K562 (cell line): ENCODE measurements around the gene MED12. TPM values are rescaled to one million over a fixed set of nuclear protein-coding genes. Genes with fewer than 3 reads are reported as not detected.

ENCODE experiments used
- C11orf30 ChIP-seq: fragments of 450-650 bp; IDR thresholded peaks from 2 replicates; pipeline ENCODE4 v1.6.1; 2016; ENCODE audit warnings: low read depth, mild to moderate bottlenecking
- DDX20 ChIP-seq: fragments of 450-650 bp; IDR thresholded peaks from 2 replicates; pipeline ENCODE4 v1.6.1; 2016; ENCODE audit warnings: missing genetic modification characterization, low read depth, mild to moderate bottlenecking, missing compliant biosample characterization, moderate library complexity
- FOS ChIP-seq: IDR thresholded peaks from 3 replicates; pipeline ENCODE4 v1.6.1; 2011; ENCODE audit not compliant: insufficient read length; ENCODE audit errors: extremely low read depth
- JUNB ChIP-seq: fragments of 450-650 bp; formaldehyde crosslinking; conservative IDR thresholded peaks from 2 replicates; pipeline ENCODE4 v1.4.0; 2020; ENCODE audit warnings: mild to moderate bottlenecking
- KAT2B ChIP-seq: IDR thresholded peaks from one replicate; pipeline ENCODE4 v1.6.1; 2012; ENCODE audit warnings: low read depth, mild to moderate bottlenecking, control low read depth, inconsistent platforms, low read length, moderate library complexity
- LCOR ChIP-seq: sonication (generic); formaldehyde crosslinking; IDR thresholded peaks from 2 replicates; pipeline ENCODE4 v1.8.0; 2022; ENCODE audit warnings: mild to moderate bottlenecking, missing genetic modification reagents
- MEF2D ChIP-seq: conservative IDR thresholded peaks from 2 replicates; pipeline ENCODE4 v1.6.1; 2016; ENCODE audit warnings: low read depth, missing genetic modification characterization, missing compliant biosample characterization
- MEIS2 ChIP-seq: fragments of 450-650 bp; IDR thresholded peaks from 2 replicates; pipeline ENCODE4 v1.6.1; 2014; ENCODE audit warnings: mild to moderate bottlenecking; ENCODE audit not compliant: partially characterized antibody
- PBX2 ChIP-seq, 2 experiments: IDR thresholded peaks in 1 of 2; conservative IDR thresholded peaks in 1 of 2; 2 replicates each; pipeline ENCODE4 v1.6.1; 2016; ENCODE audit warnings: low read depth in 2 of 2, mild to moderate bottlenecking in 1 of 2, missing compliant biosample characterization in 1 of 2, missing genetic modification characterization in 1 of 2, moderate library complexity in 1 of 2
- POLR2AphosphoS2 ChIP-seq: IDR thresholded peaks from 2 replicates; pipeline ENCODE4 v1.6.1; 2012; ENCODE audit warnings: low read length, improper control_type of control experiment
- PPARD ChIP-seq: fragments of 250-450 bp; sonication (Bioruptor Pico); IDR thresholded peaks from 2 replicates; pipeline ENCODE4 v1.8.0; 2022; ENCODE audit warnings: inconsistent platforms, mild to moderate bottlenecking, moderate library complexity
- PURB ChIP-seq: sonication (generic); formaldehyde crosslinking; IDR thresholded peaks from 2 replicates; pipeline ENCODE4 v1.9.0; 2021; ENCODE audit warnings: low read depth, mild to moderate bottlenecking, missing genetic modification reagents
- SIX5 ChIP-seq, 2 experiments: IDR thresholded peaks; 2 replicates each; pipeline ENCODE4 v1.6.1; 2011; ENCODE audit warnings: low read length in 2 of 2, borderline replicate concordance in 1 of 2, low read depth in 1 of 2, mild to moderate bottlenecking in 1 of 2, moderate library complexity in 1 of 2; ENCODE audit not compliant: insufficient read depth in 1 of 2
- SMARCE1 ChIP-seq: fragments of 450-650 bp; IDR thresholded peaks from 2 replicates; pipeline ENCODE4 v1.7.1; 2016; ENCODE audit warnings: mild to moderate bottlenecking
- TAF9B ChIP-seq: fragments of 450-650 bp; IDR thresholded peaks from 2 replicates; pipeline ENCODE4 v1.6.1; 2018; ENCODE audit warnings: mild to moderate bottlenecking; ENCODE audit not compliant: partially characterized antibody
- TEAD1 ChIP-seq, 2 experiments: fragments of 450-650 bp in 1 of 2; sonication (generic) in 1 of 2; formaldehyde crosslinking; IDR thresholded peaks; 2 replicates each; pipeline versions ENCODE4 v1.4.0 to v1.8.0; 2020 to 2022; ENCODE audit warnings: mild to moderate bottlenecking in 2 of 2, missing genetic modification reagents in 1 of 2
- TEAD4 ChIP-seq, 2 experiments: sonication (generic) in 1 of 2; formaldehyde crosslinking in 1 of 2; IDR thresholded peaks; 2 replicates each; pipeline versions ENCODE4 v1.6.1 to v1.8.0; 2012 to 2022; ENCODE audit warnings: borderline replicate concordance in 1 of 2, inconsistent platforms in 1 of 2, low read length in 1 of 2, mild to moderate bottlenecking in 1 of 2, missing genetic modification reagents in 1 of 2
- TFE3 ChIP-seq: fragments of 450-650 bp; formaldehyde crosslinking; IDR thresholded peaks from 2 replicates; pipeline ENCODE4 v1.4.0; 2020; ENCODE audit warnings: mild to moderate bottlenecking, mixed read lengths
- ZBTB7A ChIP-seq: IDR thresholded peaks from 2 replicates; pipeline ENCODE4 v1.6.1; 2011; ENCODE audit warnings: low read depth, mild to moderate bottlenecking, low read length, moderate library complexity, borderline replicate concordance; ENCODE audit not compliant: control insufficient read depth
- ZNF778 ChIP-seq: fragments of 450-650 bp; formaldehyde crosslinking; IDR thresholded peaks from 2 replicates; pipeline ENCODE4 v1.4.0; 2020; ENCODE audit warnings: mild to moderate bottlenecking, moderate library complexity
- polyA plus RNA-seq, 8 experiments: library from polyadenylated mRNA; depleted of rRNA in 4 of 8; stranded (reverse) in 5 of 8; unstranded in 3 of 8; fragments of >200 nt; fragmentation: Nextera tagmentation in 2 of 8; fragmentation: Illumina TruSeq in 1 of 8; extraction: Ambion mirVana in 2 of 8; extraction: Trizol in 1 of 8; gene quantifications; 2 replicates each; pipeline versions ENCODE4 v1.2.1 to v1.2.3, GENCODE V29; 2011 to 2014; ENCODE audit warnings: inconsistent platforms in 1 of 8, missing spikeins in 1 of 8
- total RNA-seq, 7 experiments: library from RNA; depleted of rRNA in 6 of 7; stranded (reverse); fragments of >200 nt in 6 of 7; fragmentation: Illumina TruSeq in 2 of 7; extraction: Trizol in 2 of 7; gene quantifications; 2 replicates each; pipeline versions ENCODE4 v1.2.1 to v1.2.3, GENCODE V29; 2011 to 2021; ENCODE audit warnings: low replicate concordance in 1 of 7
- TF ChIP-seq, protein P1 (sequence below): sonication (generic); formaldehyde crosslinking; IDR thresholded peaks from 2 replicates; pipeline ENCODE4 v1.8.1; 2023; ENCODE audit warnings: mild to moderate bottlenecking, missing genetic modification reagents, moderate library complexity

MED12 gene
- total and polyA plus RNA-seq, 9 of the 15 experiments (the other 6 are each of a cell fraction or from before 2014, with no cell fraction given): 1.6 to 49.7 (median 8.6) TPM

- TF ChIP-seq TFE3 (CRISPR knock-in tag) (no peak), MEIS2 (no peak), FOS (peak; percentile 86), TAF9B (peak; percentile 52), SIX5 (IDR thresholded peaks at IDR 0.05; ENCODE audit: borderline replicate concordance in 1 of 2, insufficient read depth in 1 of 2, low read depth in 1 of 2, low read length in 2 of 2) (no peak), DDX20 (tag) (no peak), SMARCE1 (peak; percentile 47; the same call in 1 of the 2 replicates), TEAD1 (CRISPR knock-in tag; IDR thresholded peaks at IDR 0.05) (no peak), JUNB (CRISPR knock-in tag) (peak; percentile 79), C11orf30 (peak; percentile 98), PBX2 (CRISPR knock-in tag; IDR thresholded peaks at IDR 0.05; ENCODE audit: low read depth) (peak; percentile 80), PBX2 (tag; conservative IDR thresholded peaks at IDR 0.05; ENCODE audit: low read depth) (peak; percentile 97), MEF2D (tag) (no peak), PPARD (no peak), PURB (CRISPR knock-in tag) (no peak), TEAD4 (IDR thresholded peaks at IDR 0.05; ENCODE audit: low read length) (peak; percentile 39), TEAD4 (CRISPR knock-in tag; IDR thresholded peaks at IDR 0.05; ENCODE audit: borderline replicate concordance) (no peak), KAT2B (no peak), ZBTB7A (peak; percentile 8; the same call in 1 of the 2 replicates), POLR2AphosphoS2 (no peak; the same call in 1 of the 2 replicates), LCOR (peak; percentile 56; the same call in 1 of the 2 replicates), ZNF778 (CRISPR knock-in tag) (no peak)
- TF ChIP-seq, protein P1, sequence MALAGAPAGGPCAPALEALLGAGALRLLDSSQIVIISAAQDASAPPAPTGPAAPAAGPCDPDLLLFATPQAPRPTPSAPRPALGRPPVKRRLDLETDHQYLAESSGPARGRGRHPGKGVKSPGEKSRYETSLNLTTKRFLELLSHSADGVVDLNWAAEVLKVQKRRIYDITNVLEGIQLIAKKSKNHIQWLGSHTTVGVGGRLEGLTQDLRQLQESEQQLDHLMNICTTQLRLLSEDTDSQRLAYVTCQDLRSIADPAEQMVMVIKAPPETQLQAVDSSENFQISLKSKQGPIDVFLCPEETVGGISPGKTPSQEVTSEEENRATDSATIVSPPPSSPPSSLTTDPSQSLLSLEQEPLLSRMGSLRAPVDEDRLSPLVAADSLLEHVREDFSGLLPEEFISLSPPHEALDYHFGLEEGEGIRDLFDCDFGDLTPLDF: 0 out of 2 replicates have a peak, but pooled peaks have one; percentile 43
These were observed 63.8 kb downstream of the MED12 start (continued) for GRCh38 chrX:71181910-71182799.
